HepG2 (cell line): Measurements from ENCODE around the gene YTHDF1. TPM values are rescaled to one million over a fixed set of nuclear protein-coding genes. Genes with fewer than 3 reads are reported as not detected.

ENCODE experiments used
- ATAC-seq: fragments of 200-7000 bp; cut with Tn5 transposase; 3 replicates; pipeline ENCODE4 v1.9.1; 2020; ENCODE audit warnings: mild to moderate bottlenecking, moderate library complexity
- BruUV-seq: library from RNA; stranded (reverse); fragments of 400-500 nt; replicated peaks from 2 replicates; lab custom pipeline; 2021; lab: Mats Ljungman, UMichigan
- CTCF ChIA-PET: fragments of 300-600 bp; formaldehyde crosslinking; extraction: SDS; loops from one replicate; lab custom pipeline; 2021; ENCODE audit warnings: low total read pairs, inconsistent platforms, low intra/inter-chr PET ratio; lab: Yijun Ruan, JAX
- POLR2A ChIA-PET: fragments of 350-600 bp; sonication (Branson Sonifier 250); formaldehyde crosslinking; loops from one replicate; lab custom pipeline; 2020; ENCODE audit warnings: antibody characterized with exemption, inconsistent platforms; lab: Yijun Ruan, JAX
- DNase-seq: peaks from one replicate; pipeline ENCODE4 v3.0.0-alpha.2; 2015; ENCODE audit warnings: low spot score
- FAIRE-seq: peaks from 3 replicates; lab custom pipeline; 2011; peaks lifted over from hg19 to GRCh38; lab: Jason Lieb, UNC
- H2AFZ ChIP-seq: one replicate; pipeline ENCODE4 v1.6.1; 2011; ENCODE audit warnings: low read length, inconsistent platforms
- H3K27ac ChIP-seq: fragments of 300-600 bp; 3 replicates; pipeline ENCODE4 v1.8.0; 2011; ENCODE audit warnings: mixed run types, mild to moderate bottlenecking, mixed read lengths, low read length, inconsistent platforms; ENCODE audit not compliant: insufficient read depth; ENCODE audit errors: extremely low read length
- H3K27me3 ChIP-seq, 2 experiments: fragments of 200-600 bp in 1 of 2; 2 replicates in 1 of 2; 3 replicates in 1 of 2; pipeline versions ENCODE4 v1.6.0 to v1.8.0; 2011; ENCODE audit warnings: low read length in 2 of 2, mild to moderate bottlenecking in 2 of 2, moderate library complexity in 2 of 2, inconsistent platforms in 1 of 2; ENCODE audit not compliant: insufficient read depth in 2 of 2, control insufficient read depth in 1 of 2
- H3K36me3 ChIP-seq, 2 experiments: fragments of 200-600 bp in 1 of 2; replicated peaks in 1 of 2; 2 replicates in 1 of 2; 3 replicates in 1 of 2; pipeline versions ENCODE4 v1.5.1 to v1.8.0; 2011; ENCODE audit warnings: low read length in 2 of 2, inconsistent platforms in 1 of 2; ENCODE audit not compliant: insufficient read depth in 2 of 2, control insufficient read depth in 1 of 2
- H3K4me1 ChIP-seq: 2 replicates; pipeline ENCODE4 v1.5.1; 2012; ENCODE audit warnings: low read length, inconsistent platforms; ENCODE audit not compliant: insufficient read depth
- H3K4me2 ChIP-seq: 2 replicates; pipeline ENCODE4 v1.6.0; 2011; ENCODE audit warnings: low read depth, low read length, inconsistent platforms
- H3K4me3 ChIP-seq, 3 experiments: fragments of 200-600 bp in 1 of 3; sonication (generic), shearing (Covaris generic) in 1 of 3; replicated peaks in 1 of 3; 2 replicates each; pipeline ENCODE4 v1.5.1; 2011 to 2016; ENCODE audit warnings: low read length in 3 of 3, inconsistent platforms in 2 of 3, low read depth in 2 of 3, mild to moderate bottlenecking in 2 of 3, control low read depth in 1 of 3, mixed read lengths in 1 of 3; ENCODE audit not compliant: insufficient read depth in 1 of 3
- H3K79me2 ChIP-seq: one replicate; pipeline ENCODE4 v1.6.1; 2011; ENCODE audit warnings: low read length, inconsistent platforms; ENCODE audit not compliant: insufficient read depth
- H3K9ac ChIP-seq: 2 replicates; pipeline ENCODE4 v1.6.0; 2011; ENCODE audit warnings: mild to moderate bottlenecking, low read depth, low read length, inconsistent platforms; ENCODE audit not compliant: insufficient read depth
- H3K9me3 ChIP-seq: 2 replicates; pipeline ENCODE4 v1.5.1; 2012; ENCODE audit warnings: mild to moderate bottlenecking, low read length
- H4K20me1 ChIP-seq: 2 replicates; pipeline ENCODE4 v1.6.0; 2011; ENCODE audit warnings: inconsistent platforms, mild to moderate bottlenecking, low read length, moderate library complexity; ENCODE audit not compliant: insufficient read depth
- GLI4 ChIP-seq: sonication (generic); formaldehyde crosslinking; IDR thresholded peaks from 2 replicates; pipeline ENCODE4 v1.5.1; 2020; ENCODE audit warnings: missing genetic modification reagents, mild to moderate bottlenecking, moderate library complexity, borderline replicate concordance
- HOXA3 ChIP-seq: sonication (generic); formaldehyde crosslinking; IDR thresholded peaks from 2 replicates; pipeline ENCODE4 v1.5.0; 2020; ENCODE audit warnings: missing genetic modification reagents
- KDM4B ChIP-seq: sonication (generic); formaldehyde crosslinking; IDR thresholded peaks from 2 replicates; pipeline ENCODE4 v1.4.0; 2020; ENCODE audit warnings: missing genetic modification reagents
- KMT2B ChIP-seq: IDR thresholded peaks from 2 replicates; pipeline ENCODE4 v1.6.1; 2016; ENCODE audit warnings: missing genetic modification reagents, missing compliant biosample characterization
- RXRA ChIP-seq: sonication (generic); formaldehyde crosslinking; IDR thresholded peaks from 2 replicates; pipeline ENCODE4 v1.5.1; 2020; ENCODE audit warnings: missing genetic modification reagents
- SP1 ChIP-seq, 2 experiments: fragments of 450-650 bp in 1 of 2; sonication (generic) in 1 of 2; formaldehyde crosslinking in 1 of 2; IDR thresholded peaks; 2 replicates each; pipeline versions ENCODE4 v1.4.0 to v1.6.1; 2016 to 2020; ENCODE audit warnings: missing genetic modification reagents in 1 of 2
- TGIF2 ChIP-seq: IDR thresholded peaks from 2 replicates; pipeline ENCODE4 v1.6.1; 2016; ENCODE audit warnings: control low read depth, missing compliant biosample characterization
- YY1 ChIP-seq: IDR thresholded peaks from 2 replicates; pipeline ENCODE4 v1.6.1; 2011; ENCODE audit warnings: low read length, low read depth, moderate library complexity, mild to moderate bottlenecking; ENCODE audit not compliant: insufficient read depth, insufficient replicate concordance
- ZNF101 ChIP-seq: sonication (generic); formaldehyde crosslinking; IDR thresholded peaks from 2 replicates; pipeline ENCODE4 v1.4.0; 2020; ENCODE audit warnings: mild to moderate bottlenecking, low read depth, missing genetic modification reagents, borderline replicate concordance
- ZNF333 ChIP-seq: sonication (generic); formaldehyde crosslinking; IDR thresholded peaks from 2 replicates; pipeline ENCODE4 v1.4.0; 2020; ENCODE audit warnings: mild to moderate bottlenecking, missing genetic modification reagents, borderline replicate concordance
- ZNF564 ChIP-seq: sonication (generic); formaldehyde crosslinking; IDR thresholded peaks from 2 replicates; pipeline ENCODE4 v1.8.1; 2023; ENCODE audit warnings: mild to moderate bottlenecking, missing genetic modification reagents
- ZSCAN20 ChIP-seq: sonication (generic); formaldehyde crosslinking; IDR thresholded peaks from 2 replicates; pipeline ENCODE4 v1.4.0; 2020; ENCODE audit warnings: missing genetic modification reagents, mild to moderate bottlenecking, borderline replicate concordance
- WGBS: methylation state at CpG from one replicate; pipeline ENCODE4 v1.1.6; 2017; ENCODE audit warnings: low lambda C conversion rate; 5-methylcytosine and 5-hydroxymethylcytosine counted together
- in situ Hi-C: cut with HindIII; loops from 2 replicates; pipeline ENCODE4 v1.10.0; 2017; ENCODE audit warnings: low pct_unique_long_range_greater_than_20kb; ENCODE audit not compliant: extremely low pct_ligation_motif_present
- intact Hi-C: fragments of 100-400 bp; cut with micrococcal nuclease; formaldehyde crosslinking; loops from one replicate; pipeline ENCODE4 v1.10.0; 2022; ENCODE audit not compliant: unreplicated experiment
- polyA plus RNA-seq, 8 experiments: library from polyadenylated mRNA; depleted of rRNA in 3 of 8; stranded (reverse) in 7 of 8; unstranded in 1 of 8; fragments of >200 nt; fragmentation: Illumina TruSeq in 4 of 8; extraction: Trizol in 4 of 8; gene quantifications; 2 replicates each; pipeline versions ENCODE4 v1.2.1 to v1.2.3, GENCODE V29; 2011 to 2016; ENCODE audit warnings: low read depth in 4 of 8, missing spikeins in 1 of 8, mixed read lengths in 1 of 8; ENCODE audit not compliant: insufficient read depth in 1 of 8
- total RNA-seq, 5 experiments: library from RNA; depleted of rRNA; stranded (reverse); fragments of >200 nt; fragmentation: Illumina TruSeq; extraction: Trizol; gene quantifications; 2 replicates each; pipeline ENCODE4 v1.2.3, GENCODE V29; 2016; ENCODE audit warnings: low read depth in 1 of 5
- TF ChIP-seq, protein P1 (sequence below), 2 experiments: fragments of 450-650 bp in 1 of 2; sonication (generic) in 1 of 2; formaldehyde crosslinking; IDR thresholded peaks; 2 replicates each; pipeline versions ENCODE4 v1.5.0 to v1.8.0; 2020 to 2022; ENCODE audit warnings: mild to moderate bottlenecking in 1 of 2, missing genetic modification reagents in 1 of 2
- TF ChIP-seq, protein P2 (sequence below): sonication (generic); formaldehyde crosslinking; IDR thresholded peaks from 2 replicates; pipeline ENCODE4 v1.5.1; 2020; ENCODE audit warnings: mild to moderate bottlenecking, missing genetic modification reagents, borderline replicate concordance
- TF ChIP-seq, protein P3 (sequence below): sonication (generic); formaldehyde crosslinking; IDR thresholded peaks from 2 replicates; pipeline ENCODE4 v1.4.0; 2020; ENCODE audit warnings: missing genetic modification reagents
- TF ChIP-seq, protein P4 (sequence below): sonication (generic); formaldehyde crosslinking; IDR thresholded peaks from 2 replicates; pipeline ENCODE4 v1.5.0; 2020; ENCODE audit warnings: missing genetic modification reagents, mild to moderate bottlenecking, borderline replicate concordance

YTHDF1 gene
- total and polyA plus RNA-seq, 2 of the 13 experiments (the other 11 are each of a cell fraction or from before 2014, with no cell fraction given) = 34.5 to 37.7 TPM

DNA sequence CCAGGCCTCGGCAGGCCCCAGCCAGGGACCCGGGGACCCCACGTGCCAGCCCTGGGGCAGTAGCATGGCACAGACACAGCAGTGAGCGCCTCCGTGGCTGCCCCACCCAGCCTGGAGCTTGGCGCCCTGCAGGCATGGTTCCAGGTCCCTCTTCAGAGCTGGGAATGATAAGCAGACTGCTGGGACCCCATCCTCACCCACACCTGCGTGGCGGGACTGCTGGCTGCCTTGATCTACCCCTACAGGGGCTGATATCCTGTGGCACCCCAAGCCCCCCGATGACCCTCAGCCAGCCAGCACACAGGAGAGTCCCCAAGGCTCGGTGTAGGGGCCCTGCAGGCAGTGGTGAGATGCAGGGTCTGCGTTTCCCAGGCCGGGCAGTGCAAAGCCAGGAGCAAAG is 47.1 kb downstream of the YTHDF1 start:
- in situ Hi-C loops = no loop called here
- DNase-seq (no peak), ATAC-seq (no peak), FAIRE-seq (no peak)
- Histone ChIP-seq H3K4me3 (no peak overlapping the region), H3K4me2 (no peak overlapping the region), H4K20me1 (peaks cover 26% of the 10 kb centered on the region; the same call in 1 of the 2 replicates), H3K79me2 (no peaks in the 10 kb centered on the region), H3K4me1 (peaks cover 15% of the 10 kb centered on the region), H3K9ac (no peak overlapping the region), H3K27ac (no peak overlapping the region), H2AFZ (no peak overlapping the region), H3K27me3 (peaks cover 37 to 93% of the 10 kb centered on the region in 2 experiments), H3K9me3 (no peaks in the 10 kb centered on the region), H3K36me3 (no peaks in the 10 kb centered on the region)
- ChIA-PET CTCF (no interaction called here), POLR2A (no interaction called here)
- WGBS = 0% methylated on average over 5 of the region's 12 CpGs
- intact Hi-C loops = no loop called here
- no TSS peak for BruUV-seq
- TF ChIP-seq TGIF2 (CRISPR knock-in tag) (no peak), KDM4B (no peak), YY1 (no peak), ZNF333 (CRISPR knock-in tag) (no peak), SP1 (IDR thresholded peaks at IDR 0.05) (no peak), SP1 (CRISPR knock-in tag; IDR thresholded peaks at IDR 0.05) (no peak), ZNF564 (CRISPR knock-in tag) (no peak), ZNF101 (CRISPR knock-in tag) (no peak), HOXA3 (no peak), GLI4 (no peak), ZSCAN20 (CRISPR knock-in tag) (no peak), RXRA (no peak), KMT2B (CRISPR knock-in tag) (no peak)
- TF ChIP-seq, protein P1, sequence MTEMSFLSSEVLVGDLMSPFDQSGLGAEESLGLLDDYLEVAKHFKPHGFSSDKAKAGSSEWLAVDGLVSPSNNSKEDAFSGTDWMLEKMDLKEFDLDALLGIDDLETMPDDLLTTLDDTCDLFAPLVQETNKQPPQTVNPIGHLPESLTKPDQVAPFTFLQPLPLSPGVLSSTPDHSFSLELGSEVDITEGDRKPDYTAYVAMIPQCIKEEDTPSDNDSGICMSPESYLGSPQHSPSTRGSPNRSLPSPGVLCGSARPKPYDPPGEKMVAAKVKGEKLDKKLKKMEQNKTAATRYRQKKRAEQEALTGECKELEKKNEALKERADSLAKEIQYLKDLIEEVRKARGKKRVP (CRISPR knock-in tag; IDR thresholded peaks at IDR 0.05) = no peak
- TF ChIP-seq, protein P2, sequence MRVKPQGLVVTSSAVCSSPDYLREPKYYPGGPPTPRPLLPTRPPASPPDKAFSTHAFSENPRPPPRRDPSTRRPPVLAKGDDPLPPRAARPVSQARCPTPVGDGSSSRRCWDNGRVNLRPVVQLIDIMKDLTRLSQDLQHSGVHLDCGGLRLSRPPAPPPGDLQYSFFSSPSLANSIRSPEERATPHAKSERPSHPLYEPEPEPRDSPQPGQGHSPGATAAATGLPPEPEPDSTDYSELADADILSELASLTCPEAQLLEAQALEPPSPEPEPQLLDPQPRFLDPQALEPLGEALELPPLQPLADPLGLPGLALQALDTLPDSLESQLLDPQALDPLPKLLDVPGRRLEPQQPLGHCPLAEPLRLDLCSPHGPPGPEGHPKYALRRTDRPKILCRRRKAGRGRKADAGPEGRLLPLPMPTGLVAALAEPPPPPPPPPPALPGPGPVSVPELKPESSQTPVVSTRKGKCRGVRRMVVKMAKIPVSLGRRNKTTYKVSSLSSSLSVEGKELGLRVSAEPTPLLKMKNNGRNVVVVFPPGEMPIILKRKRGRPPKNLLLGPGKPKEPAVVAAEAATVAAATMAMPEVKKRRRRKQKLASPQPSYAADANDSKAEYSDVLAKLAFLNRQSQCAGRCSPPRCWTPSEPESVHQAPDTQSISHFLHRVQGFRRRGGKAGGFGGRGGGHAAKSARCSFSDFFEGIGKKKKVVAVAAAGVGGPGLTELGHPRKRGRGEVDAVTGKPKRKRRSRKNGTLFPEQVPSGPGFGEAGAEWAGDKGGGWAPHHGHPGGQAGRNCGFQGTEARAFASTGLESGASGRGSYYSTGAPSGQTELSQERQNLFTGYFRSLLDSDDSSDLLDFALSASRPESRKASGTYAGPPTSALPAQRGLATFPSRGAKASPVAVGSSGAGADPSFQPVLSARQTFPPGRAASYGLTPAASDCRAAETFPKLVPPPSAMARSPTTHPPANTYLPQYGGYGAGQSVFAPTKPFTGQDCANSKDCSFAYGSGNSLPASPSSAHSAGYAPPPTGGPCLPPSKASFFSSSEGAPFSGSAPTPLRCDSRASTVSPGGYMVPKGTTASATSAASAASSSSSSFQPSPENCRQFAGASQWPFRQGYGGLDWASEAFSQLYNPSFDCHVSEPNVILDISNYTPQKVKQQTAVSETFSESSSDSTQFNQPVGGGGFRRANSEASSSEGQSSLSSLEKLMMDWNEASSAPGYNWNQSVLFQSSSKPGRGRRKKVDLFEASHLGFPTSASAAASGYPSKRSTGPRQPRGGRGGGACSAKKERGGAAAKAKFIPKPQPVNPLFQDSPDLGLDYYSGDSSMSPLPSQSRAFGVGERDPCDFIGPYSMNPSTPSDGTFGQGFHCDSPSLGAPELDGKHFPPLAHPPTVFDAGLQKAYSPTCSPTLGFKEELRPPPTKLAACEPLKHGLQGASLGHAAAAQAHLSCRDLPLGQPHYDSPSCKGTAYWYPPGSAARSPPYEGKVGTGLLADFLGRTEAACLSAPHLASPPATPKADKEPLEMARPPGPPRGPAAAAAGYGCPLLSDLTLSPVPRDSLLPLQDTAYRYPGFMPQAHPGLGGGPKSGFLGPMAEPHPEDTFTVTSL (CRISPR knock-in tag) = no peak
- TF ChIP-seq, protein P3, sequence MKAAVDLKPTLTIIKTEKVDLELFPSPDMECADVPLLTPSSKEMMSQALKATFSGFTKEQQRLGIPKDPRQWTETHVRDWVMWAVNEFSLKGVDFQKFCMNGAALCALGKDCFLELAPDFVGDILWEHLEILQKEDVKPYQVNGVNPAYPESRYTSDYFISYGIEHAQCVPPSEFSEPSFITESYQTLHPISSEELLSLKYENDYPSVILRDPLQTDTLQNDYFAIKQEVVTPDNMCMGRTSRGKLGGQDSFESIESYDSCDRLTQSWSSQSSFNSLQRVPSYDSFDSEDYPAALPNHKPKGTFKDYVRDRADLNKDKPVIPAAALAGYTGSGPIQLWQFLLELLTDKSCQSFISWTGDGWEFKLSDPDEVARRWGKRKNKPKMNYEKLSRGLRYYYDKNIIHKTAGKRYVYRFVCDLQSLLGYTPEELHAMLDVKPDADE = no peak
- TF ChIP-seq, protein P4, sequence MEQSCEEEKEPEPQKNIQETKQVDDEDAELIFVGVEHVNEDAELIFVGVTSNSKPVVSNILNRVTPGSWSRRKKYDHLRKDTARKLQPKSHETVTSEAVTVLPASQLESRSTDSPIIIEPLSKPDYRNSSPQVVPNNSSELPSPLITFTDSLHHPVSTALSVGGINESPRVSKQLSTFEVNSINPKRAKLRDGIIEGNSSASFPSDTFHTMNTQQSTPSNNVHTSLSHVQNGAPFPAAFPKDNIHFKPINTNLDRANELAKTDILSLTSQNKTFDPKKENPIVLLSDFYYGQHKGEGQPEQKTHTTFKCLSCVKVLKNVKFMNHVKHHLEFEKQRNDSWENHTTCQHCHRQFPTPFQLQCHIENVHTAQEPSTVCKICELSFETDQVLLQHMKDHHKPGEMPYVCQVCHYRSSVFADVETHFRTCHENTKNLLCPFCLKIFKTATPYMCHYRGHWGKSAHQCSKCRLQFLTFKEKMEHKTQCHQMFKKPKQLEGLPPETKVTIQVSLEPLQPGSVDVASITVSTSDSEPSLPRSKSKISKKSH (CRISPR knock-in tag) = no peak
